DOHH2 (cell line): Measurements from ENCODE around the gene NOXA1.

Experiments
- EZH2phosphoT487 ChIP-seq: fragments of 200-600 bp; sonication (generic); IDR thresholded peaks from 2 replicates; pipeline ENCODE4 v1.6.1; 2017; ENCODE audit warnings: borderline replicate concordance, mild to moderate bottlenecking, antibody characterized with exemption, low read length, moderate library complexity, mixed read lengths
- TF ChIP-seq, protein P1 (sequence below): fragments of 200-600 bp; sonication (generic); IDR thresholded peaks from one replicate; pipeline ENCODE4 v1.5.1; 2014; ENCODE audit warnings: antibody characterized with exemption, mild to moderate bottlenecking, low read depth, low read length; ENCODE audit not compliant: poor library complexity, severe bottlenecking

DNA sequence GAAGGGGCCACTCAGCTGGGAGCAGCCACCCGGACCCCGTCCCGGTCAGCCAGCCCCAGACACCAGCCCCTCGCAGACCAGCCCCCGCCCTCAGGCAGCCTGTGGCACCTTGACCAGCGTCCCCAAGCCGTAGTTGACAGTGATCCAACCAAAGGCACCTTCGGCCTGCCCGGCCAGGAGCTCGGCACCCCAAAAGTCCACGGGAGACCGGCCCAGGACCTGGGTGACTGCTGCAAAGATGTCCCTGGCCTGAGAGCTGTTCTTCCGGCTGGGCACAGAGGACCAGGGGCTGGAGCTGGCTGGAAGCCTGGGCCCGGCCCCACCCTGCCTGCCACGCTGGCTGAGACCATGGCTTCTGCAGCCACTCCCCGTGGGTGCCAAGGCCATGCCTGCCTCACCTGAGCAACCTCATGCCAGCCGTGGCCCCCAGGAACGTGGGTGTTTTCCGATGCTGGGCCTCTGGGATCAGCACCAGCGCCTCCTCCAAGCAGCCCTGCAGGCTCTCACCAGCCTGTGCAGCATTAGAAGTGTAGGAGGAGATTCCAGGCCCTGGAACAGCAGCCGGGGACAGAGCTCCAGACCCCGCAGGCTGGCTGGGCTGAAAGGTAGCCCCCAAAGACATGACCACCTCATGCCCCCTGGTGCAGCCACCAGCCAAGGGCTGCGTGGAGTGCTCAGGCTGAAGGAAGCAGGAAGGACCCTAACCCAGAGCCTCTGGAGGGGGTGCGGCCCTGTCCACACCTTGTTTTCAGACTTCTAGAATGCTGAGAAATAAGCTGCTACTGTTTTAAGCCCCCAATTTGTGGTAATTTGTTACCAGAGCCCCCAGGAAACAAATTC lies 13.8 kb downstream of the NOXA1 start:
- TF ChIP-seq, protein P1, sequence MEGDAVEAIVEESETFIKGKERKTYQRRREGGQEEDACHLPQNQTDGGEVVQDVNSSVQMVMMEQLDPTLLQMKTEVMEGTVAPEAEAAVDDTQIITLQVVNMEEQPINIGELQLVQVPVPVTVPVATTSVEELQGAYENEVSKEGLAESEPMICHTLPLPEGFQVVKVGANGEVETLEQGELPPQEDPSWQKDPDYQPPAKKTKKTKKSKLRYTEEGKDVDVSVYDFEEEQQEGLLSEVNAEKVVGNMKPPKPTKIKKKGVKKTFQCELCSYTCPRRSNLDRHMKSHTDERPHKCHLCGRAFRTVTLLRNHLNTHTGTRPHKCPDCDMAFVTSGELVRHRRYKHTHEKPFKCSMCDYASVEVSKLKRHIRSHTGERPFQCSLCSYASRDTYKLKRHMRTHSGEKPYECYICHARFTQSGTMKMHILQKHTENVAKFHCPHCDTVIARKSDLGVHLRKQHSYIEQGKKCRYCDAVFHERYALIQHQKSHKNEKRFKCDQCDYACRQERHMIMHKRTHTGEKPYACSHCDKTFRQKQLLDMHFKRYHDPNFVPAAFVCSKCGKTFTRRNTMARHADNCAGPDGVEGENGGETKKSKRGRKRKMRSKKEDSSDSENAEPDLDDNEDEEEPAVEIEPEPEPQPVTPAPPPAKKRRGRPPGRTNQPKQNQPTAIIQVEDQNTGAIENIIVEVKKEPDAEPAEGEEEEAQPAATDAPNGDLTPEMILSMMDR, result no peak
- TF ChIP-seq EZH2phosphoT487, result no peak
